B cell (primary cell): ENCODE measurements around the gene SCRT2. TPM values are rescaled to one million over a fixed set of nuclear protein-coding genes. Genes with fewer than 3 reads are reported as not detected.

Experiments used
- ATAC-seq: fragments of 200-7000 bp; cut with Tn5 transposase; one replicate; pipeline ENCODE4 v1.10.0; 2021; ENCODE audit warnings: low read depth, mild to moderate bottlenecking, moderate number of reproducible peaks, moderate library complexity
- CTCF ChIA-PET: fragments of 350-600 bp; sonication (Branson Sonifier 250); formaldehyde crosslinking; loops from one replicate; lab custom pipeline; 2021; ENCODE audit warnings: antibody characterized with exemption, inconsistent platforms; lab: Charles Lee
- POLR2A ChIA-PET: fragments of 350-600 bp; sonication (Branson Sonifier 250); formaldehyde crosslinking; loops from one replicate; lab custom pipeline; 2021; ENCODE audit warnings: antibody characterized with exemption; lab: Charles Lee
- DNase-seq: peaks from one replicate; pipeline ENCODE4 v3.0.0; 2013
- H2AFZ ChIP-seq: 2 replicates; pipeline ENCODE4 v1.6.1; 2012; ENCODE audit warnings: mild to moderate bottlenecking, low read depth, low read length; ENCODE audit not compliant: insufficient read depth, poor library complexity, severe bottlenecking
- H3K27ac ChIP-seq, 2 donors: 1 replicate in 1 of 2; 2 replicates in 1 of 2; pipeline ENCODE4 v1.5.1; 2012 to 2013; ENCODE audit warnings: low read length in 2 of 2, mild to moderate bottlenecking in 2 of 2, moderate library complexity in 1 of 2
- H3K27me3 ChIP-seq, 4 experiments: fragments of 200-600 bp in 1 of 4; sonication (generic) in 1 of 4; replicated peaks in 1 of 4; 1 replicate in 2 of 4; 2 replicates in 2 of 4; pipeline versions ENCODE4 v1.6.1 to v1.7.0; 2013 to 2016; ENCODE audit warnings: low read length in 3 of 4, mild to moderate bottlenecking in 2 of 4, mixed read lengths in 1 of 4, moderate library complexity in 1 of 4; ENCODE audit not compliant: insufficient read depth in 4 of 4, control insufficient read depth in 3 of 4; ENCODE audit errors: control extremely low read depth in 1 of 4
- H3K36me3 ChIP-seq, 2 experiments: replicated peaks in 1 of 2; 1 replicate in 1 of 2; 2 replicates in 1 of 2; pipeline versions ENCODE4 v1.6.1 to v1.7.1; 2013; ENCODE audit warnings: low read length in 1 of 2; ENCODE audit not compliant: insufficient read depth in 2 of 2, control insufficient read depth in 1 of 2; ENCODE audit errors: control extremely low read depth in 1 of 2, extremely low read depth in 1 of 2
- H3K4me1 ChIP-seq, 2 donors: fragments of 200-600 bp in 1 of 2; sonication (generic) in 1 of 2; 1 replicate in 1 of 2; 2 replicates in 1 of 2; pipeline versions ENCODE4 v1.5.1 to v1.6.1; 2013 to 2017; ENCODE audit warnings: low read length in 2 of 2; ENCODE audit not compliant: control insufficient read depth in 2 of 2, insufficient read depth in 2 of 2
- H3K4me2 ChIP-seq: replicated peaks from 2 replicates; pipeline ENCODE3; 2012; ENCODE audit warnings: mild to moderate bottlenecking, low read depth, low read length; ENCODE audit not compliant: poor library complexity, severe bottlenecking
- H3K4me3 ChIP-seq, 5 experiments: fragments of 200-600 bp in 1 of 5; sonication (generic) in 1 of 5; 1 replicate in 3 of 5; 2 replicates in 2 of 5; pipeline versions ENCODE4 v1.5.1 to v1.7.0; 2011 to 2016; ENCODE audit warnings: low read length in 4 of 5, mild to moderate bottlenecking in 4 of 5, low read depth in 2 of 5, control low read depth in 1 of 5, moderate library complexity in 1 of 5; ENCODE audit not compliant: insufficient read depth in 1 of 5; ENCODE audit errors: control extremely low read depth in 1 of 5, extremely low read depth in 1 of 5
- H3K79me2 ChIP-seq: fragments of 200-600 bp; sonication (generic); one replicate; pipeline ENCODE4 v1.6.0; 2016; ENCODE audit warnings: low read length; ENCODE audit not compliant: control insufficient read depth, insufficient read depth
- H3K9ac ChIP-seq: fragments of 200-600 bp; sonication (generic); 2 replicates; pipeline ENCODE4 v1.6.1; 2017; ENCODE audit warnings: mild to moderate bottlenecking, low read length, moderate library complexity
- H3K9me3 ChIP-seq, 3 donors: one replicate each; pipeline versions ENCODE4 v1.6.1 to v1.7.1; 2013; ENCODE audit warnings: low read length in 2 of 3; ENCODE audit not compliant: control insufficient read depth in 2 of 3, insufficient read depth in 1 of 3; ENCODE audit errors: control extremely low read depth in 1 of 3
- H4K20me1 ChIP-seq: 2 replicates; pipeline ENCODE4 v1.6.0; 2012; ENCODE audit warnings: mild to moderate bottlenecking, low read length; ENCODE audit not compliant: insufficient read depth, control insufficient read depth, poor library complexity, severe bottlenecking
- H3K27ac Mint-ChIP-seq: one replicate; pipeline ENCODE4 v1.8.0; 2021; ENCODE audit warnings: mixed read lengths
- H3K27me3 Mint-ChIP-seq: one replicate; pipeline ENCODE4 v1.8.0; 2021; ENCODE audit warnings: mixed read lengths
- H3K4me1 Mint-ChIP-seq: one replicate; pipeline ENCODE4 v1.8.0; 2021; ENCODE audit warnings: mixed read lengths
- H3K4me3 Mint-ChIP-seq: one replicate; pipeline ENCODE4 v1.8.0; 2021; ENCODE audit warnings: mixed read lengths
- H3K9me3 Mint-ChIP-seq: one replicate; pipeline ENCODE4 v1.8.0; 2022; ENCODE audit warnings: mixed read lengths; ENCODE audit not compliant: insufficient read depth
- EZH2 ChIP-seq: IDR thresholded peaks from 2 replicates; pipeline ENCODE4 v1.6.1; 2012; ENCODE audit warnings: borderline replicate concordance, low read depth, mild to moderate bottlenecking, moderate library complexity, low read length; ENCODE audit not compliant: insufficient read depth, poor library complexity, severe bottlenecking
- WGBS: methylation state at CpG from one replicate; pipeline ENCODE4 v1.1.5; 2013; ENCODE audit warnings: missing lambda C conversion rate; ENCODE audit not compliant: insufficient coverage; 5-methylcytosine and 5-hydroxymethylcytosine counted together
- intact Hi-C: fragments of 100-400 bp; cut with micrococcal nuclease; formaldehyde crosslinking; loops from one replicate; pipeline ENCODE4 v1.10.0; 2022
- polyA plus RNA-seq: library from polyadenylated mRNA; depleted of rRNA; stranded (reverse); fragments of >200 nt; gene quantifications from 2 replicates; pipeline ENCODE4 v1.2.3, GENCODE V29; 2012
- total RNA-seq, 2 donors: library from RNA; stranded (reverse); fragments of 120-200 nt in 1 of 2; gene quantifications; 1 replicate in 1 of 2; 2 replicates in 1 of 2; pipeline versions ENCODE4 v1.2.3 to v1.2.4, GENCODE V29; 2013 to 2022
- TF ChIP-seq, protein P1 (sequence below): fragments of 200-600 bp; IDR thresholded peaks from one replicate; pipeline ENCODE4 v1.8.0; 2022; ENCODE audit warnings: antibody characterized with exemption, mild to moderate bottlenecking

The SCRT2 gene
- total and polyA plus RNA-seq, 2 donors (not counting 1 experiment from before 2014, with no cell fraction given) = not detected

GRCh38 chr20:711576-711975, 36.0 kb upstream of the SCRT2 start:
- DNase-seq (no peak), ATAC-seq (no peak)
- Histone ChIP-seq H2AFZ (no peak overlapping the region), H4K20me1 (no peaks in the 10 kb centered on the region), H3K4me2 (no peak overlapping the region), H3K79me2 (no peaks in the 10 kb centered on the region), H3K9me3 (peaks cover 0 to 11% (median 8%) of the 10 kb centered on the region in 3 donors), H3K9ac (no peak overlapping the region), H3K4me3 (no peak overlapping the region), H3K27ac (no peak overlapping the region), H3K27me3 (peaks cover 0 to 19% (median 9%) of the 10 kb centered on the region in 4 experiments), H3K36me3 (no peaks in the 10 kb centered on the region), H3K4me1 (no peaks in the 10 kb centered on the region)
- CTCF ChIA-PET = no interaction called here
- no peak overlapping the region for H3K27ac Mint-ChIP-seq
- intact Hi-C loops = no loop called here
- no CpG with 5 or more reads among the region's 2 CpGs for WGBS
- TF ChIP-seq, protein P1, sequence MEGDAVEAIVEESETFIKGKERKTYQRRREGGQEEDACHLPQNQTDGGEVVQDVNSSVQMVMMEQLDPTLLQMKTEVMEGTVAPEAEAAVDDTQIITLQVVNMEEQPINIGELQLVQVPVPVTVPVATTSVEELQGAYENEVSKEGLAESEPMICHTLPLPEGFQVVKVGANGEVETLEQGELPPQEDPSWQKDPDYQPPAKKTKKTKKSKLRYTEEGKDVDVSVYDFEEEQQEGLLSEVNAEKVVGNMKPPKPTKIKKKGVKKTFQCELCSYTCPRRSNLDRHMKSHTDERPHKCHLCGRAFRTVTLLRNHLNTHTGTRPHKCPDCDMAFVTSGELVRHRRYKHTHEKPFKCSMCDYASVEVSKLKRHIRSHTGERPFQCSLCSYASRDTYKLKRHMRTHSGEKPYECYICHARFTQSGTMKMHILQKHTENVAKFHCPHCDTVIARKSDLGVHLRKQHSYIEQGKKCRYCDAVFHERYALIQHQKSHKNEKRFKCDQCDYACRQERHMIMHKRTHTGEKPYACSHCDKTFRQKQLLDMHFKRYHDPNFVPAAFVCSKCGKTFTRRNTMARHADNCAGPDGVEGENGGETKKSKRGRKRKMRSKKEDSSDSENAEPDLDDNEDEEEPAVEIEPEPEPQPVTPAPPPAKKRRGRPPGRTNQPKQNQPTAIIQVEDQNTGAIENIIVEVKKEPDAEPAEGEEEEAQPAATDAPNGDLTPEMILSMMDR = no peak
- TF ChIP-seq EZH2 = no peak
- POLR2A ChIA-PET = no interaction called here
- H3K27me3 Mint-ChIP-seq = peaks cover 34% of the 10 kb centered on the region
- H3K4me1 Mint-ChIP-seq = no peaks in the 10 kb centered on the region
- H3K4me3 Mint-ChIP-seq = no peak overlapping the region
- H3K9me3 Mint-ChIP-seq = peaks cover 9% of the 10 kb centered on the region

DNA sequence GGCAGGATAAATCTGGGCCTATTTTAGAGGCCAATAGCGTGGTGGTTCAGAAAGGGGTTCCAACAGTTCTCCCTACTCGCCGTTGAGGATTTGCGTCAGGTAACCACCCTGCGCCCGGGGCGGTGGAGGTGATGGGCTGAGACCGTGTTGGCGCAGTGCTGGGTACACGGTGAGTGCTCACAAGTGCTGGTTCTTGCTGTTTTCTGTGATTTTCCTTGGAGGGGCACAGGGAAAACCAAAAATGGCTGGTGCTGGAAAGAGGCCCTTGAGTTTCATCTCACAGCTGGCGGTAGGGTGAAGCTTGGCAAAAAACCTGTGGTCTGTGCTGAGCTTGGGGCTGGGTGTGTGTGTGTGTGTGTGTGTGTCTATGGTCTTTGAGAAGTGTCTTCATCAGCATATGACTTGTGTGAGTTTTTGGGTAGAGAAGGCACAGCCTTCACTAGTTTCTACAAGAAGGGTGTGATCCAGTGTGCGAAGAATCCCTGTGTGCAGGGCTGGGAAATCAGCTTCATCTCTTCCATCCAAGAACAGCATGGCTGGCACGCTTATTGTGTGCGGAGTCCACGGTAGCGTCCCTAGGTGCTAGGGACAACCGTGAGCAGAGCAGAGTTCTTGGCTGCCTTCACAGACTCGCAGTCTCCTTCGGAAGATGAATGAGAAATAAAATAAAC, 35.3 kb upstream of the SCRT2 start:
- ChIA-PET CTCF (no interaction called here), POLR2A (no interaction called here)
- Mint-ChIP-seq H3K4me3 (no peak overlapping the region), H3K27me3 (peaks cover 36% of the 10 kb centered on the region), H3K27ac (no peak overlapping the region), H3K4me1 (no peaks in the 10 kb centered on the region), H3K9me3 (peaks cover 9% of the 10 kb centered on the region)
- no peak for ATAC-seq
- Histone ChIP-seq H2AFZ (no peak overlapping the region), H3K27me3 (peaks cover 0 to 19% (median 9%) of the 10 kb centered on the region in 4 experiments), H3K9ac (no peak overlapping the region), H3K4me1 (no peaks in the 10 kb centered on the region), H4K20me1 (no peaks in the 10 kb centered on the region), H3K79me2 (no peaks in the 10 kb centered on the region), H3K36me3 (no peaks in the 10 kb centered on the region), H3K27ac (no peak overlapping the region), H3K4me2 (no peak overlapping the region), H3K4me3 (no peak overlapping the region), H3K9me3 (peaks cover 0 to 11% (median 8%) of the 10 kb centered on the region in 3 donors)
- 98% methylated on average over 17 of the region's 19 CpGs for WGBS
- no peak for TF ChIP-seq EZH2
- TF ChIP-seq, protein P1 = no peak
- intact Hi-C loops = no loop called here
- no peak for DNase-seq
